ENCODE measurements around the gene RPA3.

Gene RPA3

DNA sequence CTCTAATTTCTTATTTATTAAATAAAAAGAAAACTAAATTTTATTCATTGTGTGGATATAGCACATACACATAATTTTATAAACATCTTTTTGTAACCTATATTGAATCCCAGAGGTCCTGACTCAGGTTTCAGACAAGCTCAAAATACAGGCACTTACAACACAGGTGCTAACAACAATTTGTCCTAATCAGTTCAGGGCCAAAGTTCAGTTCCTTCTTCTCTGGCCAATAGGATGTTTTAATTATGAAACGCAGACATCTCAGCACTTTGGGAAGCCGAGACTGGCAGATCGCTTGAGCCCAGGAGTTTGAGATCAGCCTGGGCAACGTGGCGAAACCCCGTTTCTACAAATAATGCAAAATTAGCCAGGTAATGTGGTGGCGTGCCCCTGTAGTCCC is 15.0 kb downstream of the RPA3 start:
- no peak for DNase-seq (ENCODE audit: low read depth in 1 of 2, low spot score in 1 of 2)
- no peaks in the 10 kb centered on the region for H3K27me3 ChIP-seq (ENCODE audit: insufficient read depth, poor library complexity, severe bottlenecking)
- no peak overlapping the region for H3K27ac ChIP-seq (replicated peaks)
- H3K4me3 ChIP-seq (replicated peaks; ENCODE audit: insufficient read depth, low read length), result no peak overlapping the region
- no peak for TF ChIP-seq POLR2AphosphoS5 (IDR thresholded peaks at IDR 0.05; ENCODE audit: low read depth)
- no peak for TF ChIP-seq SPI1 (IDR thresholded peaks at IDR 0.05; ENCODE audit: borderline replicate concordance, low read depth)
- TF ChIP-seq, protein P1, sequence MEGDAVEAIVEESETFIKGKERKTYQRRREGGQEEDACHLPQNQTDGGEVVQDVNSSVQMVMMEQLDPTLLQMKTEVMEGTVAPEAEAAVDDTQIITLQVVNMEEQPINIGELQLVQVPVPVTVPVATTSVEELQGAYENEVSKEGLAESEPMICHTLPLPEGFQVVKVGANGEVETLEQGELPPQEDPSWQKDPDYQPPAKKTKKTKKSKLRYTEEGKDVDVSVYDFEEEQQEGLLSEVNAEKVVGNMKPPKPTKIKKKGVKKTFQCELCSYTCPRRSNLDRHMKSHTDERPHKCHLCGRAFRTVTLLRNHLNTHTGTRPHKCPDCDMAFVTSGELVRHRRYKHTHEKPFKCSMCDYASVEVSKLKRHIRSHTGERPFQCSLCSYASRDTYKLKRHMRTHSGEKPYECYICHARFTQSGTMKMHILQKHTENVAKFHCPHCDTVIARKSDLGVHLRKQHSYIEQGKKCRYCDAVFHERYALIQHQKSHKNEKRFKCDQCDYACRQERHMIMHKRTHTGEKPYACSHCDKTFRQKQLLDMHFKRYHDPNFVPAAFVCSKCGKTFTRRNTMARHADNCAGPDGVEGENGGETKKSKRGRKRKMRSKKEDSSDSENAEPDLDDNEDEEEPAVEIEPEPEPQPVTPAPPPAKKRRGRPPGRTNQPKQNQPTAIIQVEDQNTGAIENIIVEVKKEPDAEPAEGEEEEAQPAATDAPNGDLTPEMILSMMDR (IDR thresholded peaks at IDR 0.05; ENCODE audit: insufficient read depth, low read length), result no peak
- no peak for TF ChIP-seq GABPA (IDR thresholded peaks at IDR 0.05; ENCODE audit: low read depth)

DNA sequence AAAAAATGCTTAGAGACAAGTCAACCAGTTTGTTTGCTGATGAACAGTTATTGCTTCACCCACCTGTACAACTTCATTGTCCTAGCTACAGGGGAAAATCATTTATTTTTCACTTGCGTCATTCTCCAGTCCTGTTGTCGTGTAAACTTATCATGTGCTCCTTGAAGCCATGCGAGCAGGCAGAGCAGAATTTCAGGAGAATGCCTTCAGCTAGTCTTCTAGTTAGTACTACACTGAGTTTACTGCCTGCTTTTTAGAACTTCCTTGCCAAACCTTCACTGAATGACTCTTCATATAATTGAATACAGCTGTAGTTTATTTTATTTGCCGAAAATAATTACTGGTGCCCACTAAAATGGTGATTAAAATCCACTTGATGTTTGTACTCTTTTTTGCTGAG is 15.6 kb downstream of the RPA3 start:
- no peak for DNase-seq (ENCODE audit: low read depth in 1 of 2, low spot score in 1 of 2)
- Histone ChIP-seq H3K4me3 (replicated peaks; ENCODE audit: insufficient read depth, low read length) (no peak overlapping the region), H3K27ac (replicated peaks) (no peak overlapping the region), H3K27me3 (ENCODE audit: insufficient read depth, poor library complexity, severe bottlenecking) (no peaks in the 10 kb centered on the region)
- TF ChIP-seq SPI1 (IDR thresholded peaks at IDR 0.05; ENCODE audit: borderline replicate concordance, low read depth) (no peak), POLR2AphosphoS5 (IDR thresholded peaks at IDR 0.05; ENCODE audit: low read depth) (no peak), GABPA (IDR thresholded peaks at IDR 0.05; ENCODE audit: low read depth) (no peak)
- TF ChIP-seq, protein P1 (IDR thresholded peaks at IDR 0.05; ENCODE audit: insufficient read depth, low read length), result no peak
- TF ChIP-seq, protein P2, sequence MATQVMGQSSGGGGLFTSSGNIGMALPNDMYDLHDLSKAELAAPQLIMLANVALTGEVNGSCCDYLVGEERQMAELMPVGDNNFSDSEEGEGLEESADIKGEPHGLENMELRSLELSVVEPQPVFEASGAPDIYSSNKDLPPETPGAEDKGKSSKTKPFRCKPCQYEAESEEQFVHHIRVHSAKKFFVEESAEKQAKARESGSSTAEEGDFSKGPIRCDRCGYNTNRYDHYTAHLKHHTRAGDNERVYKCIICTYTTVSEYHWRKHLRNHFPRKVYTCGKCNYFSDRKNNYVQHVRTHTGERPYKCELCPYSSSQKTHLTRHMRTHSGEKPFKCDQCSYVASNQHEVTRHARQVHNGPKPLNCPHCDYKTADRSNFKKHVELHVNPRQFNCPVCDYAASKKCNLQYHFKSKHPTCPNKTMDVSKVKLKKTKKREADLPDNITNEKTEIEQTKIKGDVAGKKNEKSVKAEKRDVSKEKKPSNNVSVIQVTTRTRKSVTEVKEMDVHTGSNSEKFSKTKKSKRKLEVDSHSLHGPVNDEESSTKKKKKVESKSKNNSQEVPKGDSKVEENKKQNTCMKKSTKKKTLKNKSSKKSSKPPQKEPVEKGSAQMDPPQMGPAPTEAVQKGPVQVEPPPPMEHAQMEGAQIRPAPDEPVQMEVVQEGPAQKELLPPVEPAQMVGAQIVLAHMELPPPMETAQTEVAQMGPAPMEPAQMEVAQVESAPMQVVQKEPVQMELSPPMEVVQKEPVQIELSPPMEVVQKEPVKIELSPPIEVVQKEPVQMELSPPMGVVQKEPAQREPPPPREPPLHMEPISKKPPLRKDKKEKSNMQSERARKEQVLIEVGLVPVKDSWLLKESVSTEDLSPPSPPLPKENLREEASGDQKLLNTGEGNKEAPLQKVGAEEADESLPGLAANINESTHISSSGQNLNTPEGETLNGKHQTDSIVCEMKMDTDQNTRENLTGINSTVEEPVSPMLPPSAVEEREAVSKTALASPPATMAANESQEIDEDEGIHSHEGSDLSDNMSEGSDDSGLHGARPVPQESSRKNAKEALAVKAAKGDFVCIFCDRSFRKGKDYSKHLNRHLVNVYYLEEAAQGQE (IDR thresholded peaks at IDR 0.05; ENCODE audit: insufficient replicate concordance, low read depth), result no peak

DNA sequence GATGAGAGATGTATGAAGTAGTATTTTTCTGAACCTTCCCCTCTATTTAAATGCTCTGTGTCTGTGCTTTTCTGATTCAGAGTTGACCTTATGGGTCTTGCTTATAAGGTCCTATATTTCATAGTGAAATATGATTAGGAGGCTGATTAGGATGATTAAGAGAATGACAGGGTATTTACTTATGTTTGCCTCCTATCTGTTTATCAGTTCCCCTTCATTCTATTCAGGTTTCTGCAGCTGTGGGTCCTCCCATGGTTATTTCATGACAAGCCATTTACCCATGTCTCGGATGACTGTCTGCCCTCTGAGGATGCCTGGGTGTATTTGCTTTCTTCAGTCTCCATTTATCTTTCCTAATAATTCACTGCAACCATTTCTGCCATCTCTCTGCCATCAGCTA is 16.9 kb downstream of the RPA3 start:
- TF ChIP-seq GABPA (IDR thresholded peaks at IDR 0.05; ENCODE audit: low read depth) (no peak), SPI1 (IDR thresholded peaks at IDR 0.05; ENCODE audit: borderline replicate concordance, low read depth) (no peak), POLR2AphosphoS5 (IDR thresholded peaks at IDR 0.05; ENCODE audit: low read depth) (no peak)
- TF ChIP-seq, protein P1 (IDR thresholded peaks at IDR 0.05; ENCODE audit: insufficient read depth, low read length), result no peak
- TF ChIP-seq, protein P2 (IDR thresholded peaks at IDR 0.05; ENCODE audit: insufficient replicate concordance, low read depth), result no peak
- H3K27me3 ChIP-seq (ENCODE audit: insufficient read depth, poor library complexity, severe bottlenecking), result no peaks in the 10 kb centered on the region
- no peak overlapping the region for H3K27ac ChIP-seq (replicated peaks)
- no peak for DNase-seq (ENCODE audit: low read depth in 1 of 2, low spot score in 1 of 2)
- no peak overlapping the region for H3K4me3 ChIP-seq (replicated peaks; ENCODE audit: insufficient read depth, low read length)

DNA sequence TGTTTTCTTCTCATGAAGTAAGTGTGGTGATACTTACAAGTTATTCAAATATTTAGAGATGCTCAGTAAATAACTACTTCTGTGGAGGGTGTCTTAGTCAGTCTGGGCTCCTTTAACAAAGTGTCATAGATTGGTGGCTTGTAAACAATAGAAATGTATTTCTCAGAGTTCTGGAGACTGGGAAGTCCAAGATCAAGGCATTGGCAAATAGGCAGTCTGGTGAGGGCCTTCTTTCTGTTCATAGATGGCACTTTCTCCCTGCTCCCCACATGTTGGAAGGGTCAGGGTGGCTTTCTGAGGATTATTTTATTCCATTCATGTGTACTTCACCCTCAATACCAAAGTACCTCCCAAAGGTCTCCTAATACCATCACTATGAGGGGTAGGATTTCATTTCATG is 18.4 kb downstream of the RPA3 start:
- TF ChIP-seq GABPA (IDR thresholded peaks at IDR 0.05; ENCODE audit: low read depth) (no peak), POLR2AphosphoS5 (IDR thresholded peaks at IDR 0.05; ENCODE audit: low read depth) (no peak), SPI1 (IDR thresholded peaks at IDR 0.05; ENCODE audit: borderline replicate concordance, low read depth) (no peak)
- TF ChIP-seq, protein P1 (IDR thresholded peaks at IDR 0.05; ENCODE audit: insufficient read depth, low read length), result no peak
- Histone ChIP-seq H3K27me3 (ENCODE audit: insufficient read depth, poor library complexity, severe bottlenecking) (no peaks in the 10 kb centered on the region), H3K4me3 (replicated peaks; ENCODE audit: insufficient read depth, low read length) (no peak overlapping the region), H3K27ac (replicated peaks) (no peak overlapping the region)
- no peak for DNase-seq (ENCODE audit: low read depth in 1 of 2, low spot score in 1 of 2)

All from HL-60 (cell line).